Suprapubic skin (tissue), 4 donors: ENCODE data around the gene CASKIN1.

Experiments used
- CTCF ChIP-seq, 2 donors: fragments of 200-600 bp in 1 of 2; fragments of 450-650 bp in 1 of 2; sonication (generic) in 1 of 2; IDR thresholded peaks; one replicate each; pipeline ENCODE4 v1.5.1; 2016 to 2019; ENCODE audit warnings: antibody characterized with exemption in 2 of 2, mild to moderate bottlenecking in 1 of 2, moderate library complexity in 1 of 2
- EP300 ChIP-seq: sonication (generic); formaldehyde crosslinking; IDR thresholded peaks from one replicate; pipeline ENCODE4 v1.6.1; 2017; ENCODE audit warnings: antibody characterized with exemption
- POLR2A ChIP-seq, 2 donors: fragments of 450-650 bp; IDR thresholded peaks; one replicate each; pipeline ENCODE4 v1.6.1; 2017; ENCODE audit warnings: antibody characterized with exemption in 2 of 2, mild to moderate bottlenecking in 2 of 2, moderate library complexity in 2 of 2
- POLR2AphosphoS5 ChIP-seq, 3 donors: sonication (generic); formaldehyde crosslinking; IDR thresholded peaks; one replicate each; pipeline ENCODE4 v1.6.1; 2017; ENCODE audit warnings: antibody characterized with exemption in 3 of 3

GRCh38 chr16:2208772-2209171 is 12.4 kb upstream of the CASKIN1 start:
- no peak for TF ChIP-seq CTCF (IDR thresholded peaks at IDR 0.05)
- TF ChIP-seq EP300 = no peak
- TF ChIP-seq POLR2AphosphoS5 (IDR thresholded peaks at IDR 0.05) = no peak
- TF ChIP-seq POLR2A (IDR thresholded peaks at IDR 0.05) = no peak
